Endothelial cell of umbilical vein (primary cell): Measurements from ENCODE around the gene HAPLN2. TPM values are rescaled to one million over a fixed set of nuclear protein-coding genes. Genes with fewer than 3 reads are reported as not detected.

ENCODE experiments used
- BruUV-seq: library from RNA; stranded (reverse); fragments of 400-500 nt; replicated peaks from 2 replicates; lab custom pipeline; 2021; lab: Mats Ljungman, UMichigan
- CTCF ChIA-PET: fragments of 300-600, 350-600 bp; sonication (Branson Sonifier 250); formaldehyde crosslinking; loops from one replicate; lab custom pipeline; 2021; ENCODE audit warnings: antibody characterized with exemption, inconsistent platforms; lab: Charles Lee
- POLR2A ChIA-PET: fragments of 300-600, 350-600 bp; sonication (Branson Sonifier 250); formaldehyde crosslinking; loops from one replicate; lab custom pipeline; 2021; ENCODE audit warnings: antibody characterized with exemption, inconsistent platforms; lab: Charles Lee
- DNase-seq: peaks from one replicate; pipeline ENCODE4 v3.0.0-alpha.2; 2011; ENCODE audit warnings: low read depth, low spot score
- FAIRE-seq: peaks from 2 replicates; lab custom pipeline; 2011; peaks lifted over from hg19 to GRCh38; lab: Jason Lieb, UNC
- H2AFZ ChIP-seq: 2 replicates; pipeline ENCODE4 v1.6.0; 2012; ENCODE audit warnings: low read depth, low read length, control low read depth, inconsistent platforms
- H3K27ac ChIP-seq: 2 replicates; pipeline ENCODE4 v1.5.1; 2011; ENCODE audit warnings: low read depth, mild to moderate bottlenecking, control low read depth, low read length, moderate library complexity; ENCODE audit not compliant: insufficient read depth
- H3K27me3 ChIP-seq, 2 experiments: 2 replicates each; pipeline versions ENCODE4 v1.6.0 to v1.6.1; 2011; ENCODE audit warnings: low read length in 2 of 2, mixed read lengths in 1 of 2; ENCODE audit not compliant: control insufficient read depth in 2 of 2, insufficient read depth in 2 of 2
- H3K36me3 ChIP-seq, 2 experiments: 2 replicates in 1 of 2; 3 replicates in 1 of 2; pipeline ENCODE4 v1.5.1; 2011; ENCODE audit warnings: low read length in 2 of 2, mild to moderate bottlenecking in 1 of 2, moderate library complexity in 1 of 2; ENCODE audit not compliant: control insufficient read depth in 2 of 2, insufficient read depth in 2 of 2; ENCODE audit errors: extremely low read depth in 1 of 2
- H3K4me1 ChIP-seq: 3 replicates; pipeline ENCODE4 v1.5.1; 2011; ENCODE audit warnings: mild to moderate bottlenecking, low read length; ENCODE audit not compliant: control insufficient read depth, insufficient read depth; ENCODE audit errors: extremely low read depth
- H3K4me2 ChIP-seq: 2 replicates; pipeline ENCODE4 v1.6.1; 2011; ENCODE audit warnings: low read length, control low read depth, mixed read lengths; ENCODE audit not compliant: insufficient read depth
- H3K4me3 ChIP-seq, 3 experiments: fragments of 200-600 bp in 1 of 3; sonication (generic), shearing (Covaris generic) in 1 of 3; replicated peaks in 1 of 3; 2 replicates each; pipeline ENCODE4 v1.5.1; 2011 to 2016; ENCODE audit warnings: control low read depth in 3 of 3, low read length in 3 of 3, mild to moderate bottlenecking in 2 of 3, inconsistent platforms in 1 of 3, low read depth in 1 of 3, moderate library complexity in 1 of 3; ENCODE audit not compliant: insufficient read depth in 1 of 3
- H3K79me2 ChIP-seq: 2 replicates; pipeline ENCODE4 v1.6.0; 2012; ENCODE audit warnings: low read length, inconsistent platforms; ENCODE audit not compliant: control insufficient read depth, insufficient read depth
- H3K9ac ChIP-seq: replicated peaks from 2 replicates; pipeline ENCODE3; 2011; ENCODE audit warnings: low read length, control low read depth; ENCODE audit not compliant: insufficient read depth; ENCODE audit errors: extremely low read depth
- H3K9me1 ChIP-seq: replicated peaks from 3 replicates; pipeline ENCODE4 v1.6.0; 2011; ENCODE audit warnings: mild to moderate bottlenecking, low read length; ENCODE audit not compliant: control insufficient read depth, insufficient read depth; ENCODE audit errors: extremely low read depth
- H3K9me3 ChIP-seq: replicated peaks from 2 replicates; pipeline ENCODE4 v1.5.1; 2012; ENCODE audit warnings: low read length, inconsistent platforms; ENCODE audit not compliant: control insufficient read depth, insufficient read depth
- H4K20me1 ChIP-seq: replicated peaks from 2 replicates; pipeline ENCODE3; 2011; ENCODE audit warnings: mild to moderate bottlenecking, low read length; ENCODE audit not compliant: control insufficient read depth, insufficient read depth; ENCODE audit errors: extremely low read depth
- CTCF ChIP-seq, 2 donors: IDR thresholded peaks; 1 replicate in 1 of 2; 2 replicates in 1 of 2; pipeline ENCODE4 v1.5.1; 2011; ENCODE audit warnings: low read length in 2 of 2, mild to moderate bottlenecking in 2 of 2, moderate library complexity in 2 of 2, control low read depth in 1 of 2, inconsistent platforms in 1 of 2, low read depth in 1 of 2; ENCODE audit not compliant: insufficient read depth in 1 of 2; ENCODE audit errors: extremely low read depth in 1 of 2
- EZH2 ChIP-seq: IDR thresholded peaks from 2 replicates; pipeline ENCODE4 v1.6.1; 2012; ENCODE audit warnings: borderline replicate concordance, low read depth, mild to moderate bottlenecking, moderate library complexity, low read length, inconsistent platforms; ENCODE audit not compliant: severe bottlenecking
- FOS ChIP-seq: IDR thresholded peaks from 2 replicates; pipeline ENCODE4 v1.6.1; 2011; ENCODE audit warnings: mild to moderate bottlenecking, low read length, moderate library complexity, borderline replicate concordance; ENCODE audit not compliant: insufficient read depth
- GATA2 ChIP-seq: IDR thresholded peaks from 2 replicates; pipeline ENCODE4 v1.7.0; 2011; ENCODE audit warnings: low read depth, mild to moderate bottlenecking, moderate library complexity, mixed read lengths, low read length; ENCODE audit not compliant: insufficient read length, insufficient read depth
- JUN ChIP-seq: IDR thresholded peaks from 2 replicates; pipeline ENCODE4 v1.6.1; 2011; ENCODE audit warnings: borderline replicate concordance, low read depth; ENCODE audit not compliant: insufficient read length, insufficient read depth
- MYC ChIP-seq: IDR thresholded peaks from one replicate; pipeline ENCODE4 v1.6.1; 2011; ENCODE audit warnings: mild to moderate bottlenecking, low read depth, low read length
- POLR2AphosphoS5 ChIP-seq: IDR thresholded peaks from 2 replicates; pipeline ENCODE4 v1.6.1; 2012; ENCODE audit warnings: low read depth, mild to moderate bottlenecking, control low read depth, low read length, moderate library complexity; ENCODE audit not compliant: insufficient read depth
- dilution Hi-C: fragments of 300-500 bp; cut with MboI; formaldehyde crosslinking; loops from one replicate; pipeline ENCODE4 v1.15.0; 2019; ENCODE audit warnings: low sequenced_read_pairs; ENCODE audit not compliant: extremely low pct_ligation_motif_present
- intact Hi-C: fragments of 100-400 bp; cut with micrococcal nuclease; formaldehyde crosslinking; loops from one replicate; pipeline ENCODE4 v1.10.0; 2022
- polyA plus RNA-seq, 4 experiments: library from polyadenylated mRNA; depleted of rRNA in 3 of 4; stranded (reverse) in 3 of 4; unstranded in 1 of 4; fragments of >200 nt; gene quantifications; 2 replicates each; pipeline versions ENCODE4 v1.2.1 to v1.2.3, GENCODE V29; 2011 to 2012; ENCODE audit warnings: missing spikeins in 1 of 4
- total RNA-seq: library from RNA; stranded (reverse); gene quantifications from 2 replicates; pipeline ENCODE4 v1.2.3, GENCODE V29; 2021
- TF ChIP-seq, protein P1 (sequence below): IDR thresholded peaks from 2 replicates; pipeline ENCODE4 v1.6.1; 2011; ENCODE audit not compliant: insufficient read depth, insufficient read length

HAPLN2 gene
- total and polyA plus RNA-seq, 2 donors (not counting 3 experiments of a cell fraction or from before 2014, with no cell fraction given) = not detected

- DNase-seq (peak; percentile 86), FAIRE-seq (peak; percentile 31)
- H3K9me3 ChIP-seq = no peaks in the 10 kb centered on the region
- peak overlapping the region in 1 of 3 experiments; percentile 77 for H3K4me3 ChIP-seq
- peaks cover 17% of the 10 kb centered on the region for H3K4me1 ChIP-seq
- no peaks in the 10 kb centered on the region for H4K20me1 ChIP-seq
- no peaks in the 10 kb centered on the region for H3K9me1 ChIP-seq
- H3K27ac ChIP-seq = peak overlapping the region; percentile 34
- peaks cover 5% of the 10 kb centered on the region for H3K79me2 ChIP-seq
- no peaks in the 10 kb centered on the region for H3K27me3 ChIP-seq
- no peak overlapping the region for H2AFZ ChIP-seq
- no peak overlapping the region for H3K9ac ChIP-seq
- H3K36me3 ChIP-seq = peaks cover 0 to 34% of the 10 kb centered on the region in 2 experiments
- BruUV-seq = TSS peak; percentile 24
- intact Hi-C loops = loop anchor here (1.0 to 5.0 kb wide), 2 partner anchors 8 to 91 kb away; partner anchors contain the start of genes GPATCH4 and MEF2D
- ChIA-PET POLR2A (interaction anchor here (0.6 kb wide), 1 partner anchor 24 kb away, joined by 7 read pairs; no protein-coding TSS in a partner anchor), CTCF (interaction anchor here (1.2 to 4.9 kb wide), 5 partner anchors 11 to 147 kb away, joined by 3 to 32 read pairs (median 4); no protein-coding TSS in a partner anchor)
- TF ChIP-seq FOS (no peak), MYC (no peak), POLR2AphosphoS5 (peak; percentile 44), JUN (peak; percentile 13)
- no peak overlapping the region for H3K4me2 ChIP-seq
- dilution Hi-C loops = no loop called here
Observed at GRCh38 chr1:156592910-156593660, 26.1 kb upstream of the HAPLN2 start.

DNA sequence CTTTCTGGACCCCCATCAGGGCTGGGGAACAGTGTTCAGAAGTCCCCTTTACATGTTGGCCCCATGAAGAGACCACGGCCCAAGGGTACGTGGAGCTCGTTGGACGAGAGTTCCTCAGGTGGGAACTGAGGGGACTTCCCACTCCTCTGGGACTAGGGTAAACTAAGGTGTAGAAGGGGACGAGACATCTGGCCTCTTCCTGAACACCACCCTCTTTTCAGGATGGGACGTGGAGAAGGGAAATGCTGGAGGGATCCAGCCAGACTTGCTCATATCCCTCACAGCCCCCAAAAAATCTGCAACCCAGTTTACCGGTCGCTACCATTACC lies 25.6 kb upstream of the HAPLN2 start:
- DNase-seq (no peak), FAIRE-seq (no peak)
- intact Hi-C loops = loop anchor here (1.0 to 5.0 kb wide), 2 partner anchors 8 to 91 kb away; partner anchors contain the start of genes GPATCH4 and MEF2D
- H3K4me2 ChIP-seq = no peak overlapping the region
- peak overlapping the region; percentile 34 for H3K27ac ChIP-seq
- H3K9me3 ChIP-seq = no peaks in the 10 kb centered on the region
- H3K9ac ChIP-seq = no peak overlapping the region
- H3K79me2 ChIP-seq = peaks cover 8% of the 10 kb centered on the region
- peaks cover 0 to 34% of the 10 kb centered on the region in 2 experiments for H3K36me3 ChIP-seq
- CTCF ChIA-PET = interaction anchor here (0.7 to 4.9 kb wide), 6 partner anchors 11 to 148 kb away, joined by 3 to 32 read pairs (median 4); no protein-coding TSS in a partner anchor
- H3K4me1 ChIP-seq = peaks cover 17% of the 10 kb centered on the region
- no TSS peak for BruUV-seq
- POLR2A ChIA-PET = interaction anchor here (0.6 kb wide), 1 partner anchor 23 kb away, joined by 7 read pairs; no protein-coding TSS in a partner anchor
- no peak overlapping the region for H3K4me3 ChIP-seq
- no peaks in the 10 kb centered on the region for H3K9me1 ChIP-seq
- dilution Hi-C loops = no loop called here
- no peaks in the 10 kb centered on the region for H3K27me3 ChIP-seq
- TF ChIP-seq FOS (no peak), GATA2 (no peak), MYC (no peak), POLR2AphosphoS5 (no peak), CTCF (IDR thresholded peaks at IDR 0.05; ENCODE audit: extremely low read depth in 1 of 2, insufficient read depth in 1 of 2, low read depth in 1 of 2, low read length in 2 of 2) (no peak), EZH2 (no peak), JUN (no peak)
- TF ChIP-seq, protein P1, sequence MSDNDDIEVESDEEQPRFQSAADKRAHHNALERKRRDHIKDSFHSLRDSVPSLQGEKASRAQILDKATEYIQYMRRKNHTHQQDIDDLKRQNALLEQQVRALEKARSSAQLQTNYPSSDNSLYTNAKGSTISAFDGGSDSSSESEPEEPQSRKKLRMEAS = no peak
- H4K20me1 ChIP-seq = no peaks in the 10 kb centered on the region
- H2AFZ ChIP-seq = no peak overlapping the region
